ENCODE data around the gene TOX2.

- TF ChIP-seq, protein P1, sequence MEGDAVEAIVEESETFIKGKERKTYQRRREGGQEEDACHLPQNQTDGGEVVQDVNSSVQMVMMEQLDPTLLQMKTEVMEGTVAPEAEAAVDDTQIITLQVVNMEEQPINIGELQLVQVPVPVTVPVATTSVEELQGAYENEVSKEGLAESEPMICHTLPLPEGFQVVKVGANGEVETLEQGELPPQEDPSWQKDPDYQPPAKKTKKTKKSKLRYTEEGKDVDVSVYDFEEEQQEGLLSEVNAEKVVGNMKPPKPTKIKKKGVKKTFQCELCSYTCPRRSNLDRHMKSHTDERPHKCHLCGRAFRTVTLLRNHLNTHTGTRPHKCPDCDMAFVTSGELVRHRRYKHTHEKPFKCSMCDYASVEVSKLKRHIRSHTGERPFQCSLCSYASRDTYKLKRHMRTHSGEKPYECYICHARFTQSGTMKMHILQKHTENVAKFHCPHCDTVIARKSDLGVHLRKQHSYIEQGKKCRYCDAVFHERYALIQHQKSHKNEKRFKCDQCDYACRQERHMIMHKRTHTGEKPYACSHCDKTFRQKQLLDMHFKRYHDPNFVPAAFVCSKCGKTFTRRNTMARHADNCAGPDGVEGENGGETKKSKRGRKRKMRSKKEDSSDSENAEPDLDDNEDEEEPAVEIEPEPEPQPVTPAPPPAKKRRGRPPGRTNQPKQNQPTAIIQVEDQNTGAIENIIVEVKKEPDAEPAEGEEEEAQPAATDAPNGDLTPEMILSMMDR (IDR thresholded peaks at IDR 0.05) = no peak
- no peak for TF ChIP-seq ZFX (IDR thresholded peaks at IDR 0.05; ENCODE audit: borderline replicate concordance)
Measured at GRCh38 chr20:44065401-44066340, 151.0 kb downstream of the TOX2 start.

Data from 22Rv1 (cell line).